GM23248 (cell line): ENCODE data around the gene KRT2.

Source experiments
- EZH2 ChIP-seq: fragments of 200-600 bp; sonication (generic); IDR thresholded peaks from 2 replicates; pipeline ENCODE4 v1.6.1; 2018; ENCODE audit warnings: antibody characterized with exemption, mild to moderate bottlenecking; ENCODE audit not compliant: insufficient read depth, poor library complexity, severe bottlenecking
- EZH2phosphoT487 ChIP-seq: fragments of 200-600 bp; sonication (generic); IDR thresholded peaks from 2 replicates; pipeline ENCODE4 v1.6.1; 2018; ENCODE audit warnings: antibody characterized with exemption, moderate library complexity, mild to moderate bottlenecking, low read depth; ENCODE audit not compliant: insufficient read depth

DNA sequence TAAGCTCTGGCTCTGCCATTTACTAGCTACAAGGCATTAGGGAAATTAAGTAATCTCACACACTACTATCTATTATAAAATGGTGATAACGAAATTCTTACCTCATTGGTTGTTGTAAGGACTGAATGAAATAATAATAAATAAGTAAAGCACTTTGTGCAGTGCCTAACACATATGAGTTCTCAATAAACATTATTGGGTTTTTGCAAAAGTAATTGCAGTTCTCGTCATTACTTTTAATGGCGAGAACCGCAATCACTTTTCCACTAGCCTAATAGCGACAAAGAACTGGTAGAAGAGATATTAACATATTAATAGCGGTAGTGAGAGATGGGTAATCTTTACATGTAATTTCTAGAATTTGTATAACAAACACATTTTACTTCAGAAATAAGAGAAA lies 42.1 kb upstream of the KRT2 start:
- TF ChIP-seq EZH2 (no peak), EZH2phosphoT487 (no peak)
